IMR-90 (cell line): ENCODE data around the gene MAP3K7CL. TPM values are rescaled to one million over a fixed set of nuclear protein-coding genes. Genes with fewer than 3 reads are reported as not detected.

Experiments
- ATAC-seq: fragments of 200-7000 bp; cut with Tn5 transposase; 2 replicates; pipeline ENCODE4 v1.9.1; 2020; ENCODE audit warnings: low read depth, mild to moderate bottlenecking, moderate library complexity
- BruUV-seq: library from RNA; stranded (reverse); fragments of 400-500 nt; replicated peaks from 2 replicates; lab custom pipeline; 2021; lab: Mats Ljungman, UMichigan
- CTCF ChIA-PET: fragments of 300-600 bp; formaldehyde crosslinking; extraction: SDS; loops from one replicate; lab custom pipeline; 2021; ENCODE audit warnings: antibody characterized with exemption; lab: Yijun Ruan, JAX
- POLR2A ChIA-PET: fragments of 300-600 bp; sonication (Branson Sonifier 250); formaldehyde crosslinking; loops from one replicate; lab custom pipeline; 2022; ENCODE audit warnings: antibody characterized with exemption; ENCODE audit not compliant: unreplicated experiment; lab: Charles Lee
- DNase-seq: peaks from one replicate; pipeline ENCODE4 v3.0.0; 2013
- H2AFZ ChIP-seq: replicated peaks from 2 replicates; pipeline ENCODE3; 2013; ENCODE audit warnings: low read length, mild to moderate bottlenecking; ENCODE audit not compliant: poor library complexity
- H2AK5ac ChIP-seq: 2 replicates; pipeline ENCODE4 v1.6.1; 2013; ENCODE audit warnings: low read depth, low read length, inconsistent platforms
- H2AK9ac ChIP-seq: replicated peaks from 2 replicates; pipeline ENCODE3; 2013; ENCODE audit warnings: mild to moderate bottlenecking, low read depth, low read length, moderate library complexity; ENCODE audit not compliant: poor library complexity
- H2BK120ac ChIP-seq: 2 replicates; pipeline ENCODE4 v1.6.1; 2013; ENCODE audit warnings: low read depth, low read length, inconsistent platforms
- H2BK15ac ChIP-seq: 3 replicates; pipeline ENCODE4 v1.6.1; 2013; ENCODE audit warnings: low read depth, low read length, inconsistent platforms
- H2BK20ac ChIP-seq: 2 replicates; pipeline ENCODE4 v1.6.1; 2013; ENCODE audit warnings: low read depth, mild to moderate bottlenecking, inconsistent platforms, low read length, moderate library complexity
- H2BK5ac ChIP-seq: 2 replicates; pipeline ENCODE4 v1.6.1; 2013; ENCODE audit warnings: mild to moderate bottlenecking, low read depth, low read length, inconsistent platforms; ENCODE audit not compliant: poor library complexity, severe bottlenecking
- H3K14ac ChIP-seq: replicated peaks from 2 replicates; pipeline ENCODE4 v1.6.1; 2013; ENCODE audit warnings: low read depth, low read length, inconsistent platforms
- H3K18ac ChIP-seq: 2 replicates; pipeline ENCODE4 v1.6.1; 2013; ENCODE audit warnings: low read depth, low read length, control low read depth
- H3K23ac ChIP-seq: 2 replicates; pipeline ENCODE4 v1.6.1; 2013; ENCODE audit warnings: low read depth, low read length, inconsistent platforms
- H3K27ac ChIP-seq: 2 replicates; pipeline ENCODE4 v1.5.1; 2013; ENCODE audit warnings: mild to moderate bottlenecking, control low read depth, low read length; ENCODE audit not compliant: insufficient read depth
- H3K27me3 ChIP-seq: 2 replicates; pipeline ENCODE4 v1.6.1; 2013; ENCODE audit warnings: low read length; ENCODE audit not compliant: control insufficient read depth, insufficient read depth
- H3K36me3 ChIP-seq: 2 replicates; pipeline ENCODE4 v1.6.1; 2013; ENCODE audit warnings: low read length, mixed read lengths; ENCODE audit not compliant: control insufficient read depth, insufficient read depth
- H3K4ac ChIP-seq: 2 replicates; pipeline ENCODE4 v1.6.1; 2013; ENCODE audit warnings: low read depth, low read length, inconsistent platforms
- H3K4me1 ChIP-seq: 2 replicates; pipeline ENCODE4 v1.6.1; 2013; ENCODE audit warnings: low read length, mixed read lengths; ENCODE audit not compliant: control insufficient read depth, insufficient read depth
- H3K4me2 ChIP-seq: 2 replicates; pipeline ENCODE4 v1.6.1; 2013; ENCODE audit warnings: low read depth, mild to moderate bottlenecking, control low read depth, low read length, moderate library complexity
- H3K4me3 ChIP-seq: 2 replicates; pipeline ENCODE4 v1.5.1; 2013; ENCODE audit warnings: low read depth, mild to moderate bottlenecking, control low read depth, low read length, moderate library complexity; ENCODE audit not compliant: insufficient read depth
- H3K56ac ChIP-seq: 2 replicates; pipeline ENCODE4 v1.6.1; 2013; ENCODE audit warnings: low read length, inconsistent platforms; ENCODE audit not compliant: insufficient read depth; ENCODE audit errors: extremely low read depth
- H3K79me1 ChIP-seq, 2 experiments: 2 replicates each; pipeline ENCODE4 v1.6.1; 2013; ENCODE audit warnings: low read length in 2 of 2, inconsistent platforms in 1 of 2, low read depth in 1 of 2
- H3K9ac ChIP-seq: 2 replicates; pipeline ENCODE4 v1.6.1; 2013; ENCODE audit warnings: low read depth, low read length, control low read depth
- H3K9me1 ChIP-seq: 2 replicates; pipeline ENCODE4 v1.6.1; 2013; ENCODE audit warnings: low read length, inconsistent platforms; ENCODE audit not compliant: insufficient read depth
- H3K9me3 ChIP-seq: 2 replicates; pipeline ENCODE4 v1.6.1; 2013; ENCODE audit warnings: low read length; ENCODE audit not compliant: control insufficient read depth, insufficient read depth
- H4K20me1 ChIP-seq: 2 replicates; pipeline ENCODE4 v1.6.1; 2013; ENCODE audit warnings: low read length, inconsistent platforms; ENCODE audit not compliant: insufficient read depth
- H4K5ac ChIP-seq: 2 replicates; pipeline ENCODE4 v1.6.1; 2013; ENCODE audit warnings: mild to moderate bottlenecking, low read depth, low read length, control low read depth
- H4K8ac ChIP-seq, 2 experiments: 2 replicates each; pipeline ENCODE4 v1.6.1; 2013; ENCODE audit warnings: low read depth in 2 of 2, low read length in 2 of 2, control low read depth in 1 of 2, inconsistent platforms in 1 of 2
- H4K91ac ChIP-seq: 2 replicates; pipeline ENCODE4 v1.6.1; 2013; ENCODE audit warnings: low read depth, low read length, inconsistent platforms; ENCODE audit not compliant: insufficient read depth
- BHLHE40 ChIP-seq: fragments of 150-350 bp; IDR thresholded peaks from 2 replicates; pipeline ENCODE4 v1.6.1; 2016; ENCODE audit warnings: mild to moderate bottlenecking, low read depth, low read length
- CEBPB ChIP-seq: IDR thresholded peaks from 2 replicates; pipeline ENCODE4 v1.6.1; 2012; ENCODE audit warnings: low read depth, low read length, improper control_type of control experiment
- CHD1 ChIP-seq: IDR thresholded peaks from 2 replicates; pipeline ENCODE4 v1.6.1; 2012; ENCODE audit warnings: low read depth, low read length, improper control_type of control experiment
- CTCF ChIP-seq: conservative IDR thresholded peaks from 2 replicates; pipeline ENCODE4 v1.5.1; 2012; ENCODE audit warnings: mild to moderate bottlenecking, low read depth, low read length, improper control_type of control experiment
- ELK1 ChIP-seq: fragments of 150-350 bp; IDR thresholded peaks from 2 replicates; pipeline ENCODE4 v1.6.1; 2016; ENCODE audit warnings: low read depth, mild to moderate bottlenecking, low read length, moderate library complexity, borderline replicate concordance
- FOS ChIP-seq: fragments of 150-350 bp; IDR thresholded peaks from 2 replicates; pipeline ENCODE4 v1.6.1; 2016; ENCODE audit warnings: low read depth, low read length
- MAFK ChIP-seq: IDR thresholded peaks from 2 replicates; pipeline ENCODE4 v1.6.1; 2012; ENCODE audit warnings: low read depth, low read length, improper control_type of control experiment
- MAZ ChIP-seq: IDR thresholded peaks from 2 replicates; pipeline ENCODE4 v1.6.1; 2012; ENCODE audit warnings: low read depth, mild to moderate bottlenecking, low read length, improper control_type of control experiment, moderate library complexity, borderline replicate concordance
- POLR2A ChIP-seq: IDR thresholded peaks from 2 replicates; pipeline ENCODE4 v1.6.1; 2012; ENCODE audit warnings: mild to moderate bottlenecking, low read depth, low read length
- RAD21 ChIP-seq: IDR thresholded peaks from 2 replicates; pipeline ENCODE4 v1.6.1; 2012; ENCODE audit warnings: low read length, improper control_type of control experiment
- RCOR1 ChIP-seq: IDR thresholded peaks from 2 replicates; pipeline ENCODE4 v1.6.1; 2012; ENCODE audit warnings: mild to moderate bottlenecking, low read length, improper control_type of control experiment; ENCODE audit not compliant: insufficient replicate concordance
- SMC3 ChIP-seq: fragments of 150-350 bp; IDR thresholded peaks from 2 replicates; pipeline ENCODE4 v1.6.1; 2016; ENCODE audit warnings: low read depth, mild to moderate bottlenecking, antibody characterized with exemption, low read length, moderate library complexity
- USF2 ChIP-seq: fragments of 150-350 bp; IDR thresholded peaks from 2 replicates; pipeline ENCODE4 v1.6.1; 2017; ENCODE audit warnings: mild to moderate bottlenecking, antibody characterized with exemption, low read length, low read depth
- WGBS, 2 experiments: methylation state at CpG; one replicate each; pipeline versions ENCODE4 v1.1.5 to v1.1.7; 2013; ENCODE audit warnings: missing lambda C conversion rate in 2 of 2; ENCODE audit not compliant: insufficient read length in 1 of 2; ENCODE audit errors: extremely low coverage in 2 of 2; 5-methylcytosine and 5-hydroxymethylcytosine counted together
- dilution Hi-C: fragments of 300-500 bp; cut with HindIII; formaldehyde crosslinking; loops from one replicate; pipeline ENCODE4 v1.14.3; 2018; ENCODE audit warnings: low sequenced_read_pairs; ENCODE audit not compliant: unreplicated experiment
- in situ Hi-C: fragments of 300-500 bp; cut with MboI; formaldehyde crosslinking; loops from 3 replicates; pipeline ENCODE4 v1.14.3; 2019; ENCODE audit warnings: low sequenced_read_pairs, inconsistent platforms, mixed read lengths
- intact Hi-C: fragments of 100-400 bp; cut with micrococcal nuclease; formaldehyde crosslinking; loops from 2 replicates; pipeline ENCODE4 v1.10.0; 2022
- polyA plus RNA-seq, 3 experiments: library from polyadenylated mRNA; depleted of rRNA; stranded (reverse); fragments of >200 nt; gene quantifications; 2 replicates each; pipeline ENCODE4 v1.2.3, GENCODE V29; 2012; ENCODE audit warnings: low replicate concordance in 1 of 3
- total RNA-seq: library from RNA; depleted of rRNA; stranded (reverse); fragments of >200 nt; gene quantifications from 2 replicates; pipeline ENCODE4 v1.2.3, GENCODE V29; 2012

The MAP3K7CL gene
- total and polyA plus RNA-seq, 2 of the 4 experiments (the other 2 are of a cell fraction), result 21.0 to 22.3 TPM

- no peak for TF ChIP-seq USF2
- TF ChIP-seq MAZ, result no peak
- no peak for TF ChIP-seq MAFK
- no peak for TF ChIP-seq FOS
- TF ChIP-seq POLR2A, result no peak
- TF ChIP-seq CEBPB, result no peak
Measured at GRCh38 chr21:29182691-29183092, 52.2 kb downstream of the MAP3K7CL start (continued).

GRCh38 chr21:29184037-29184436, 53.6 kb downstream of the MAP3K7CL start:
- in situ Hi-C loops (no loop called here), dilution Hi-C loops (no loop called here), intact Hi-C loops (loop anchor here (5.0 kb wide), 1 partner anchor 33 kb away; no protein-coding TSS in a partner anchor)
- Histone ChIP-seq H3K4me3 (no peak overlapping the region), H2BK20ac (peak overlapping the region; percentile 86; the same call in 1 of the 2 replicates), H4K5ac (peak overlapping the region; percentile 78), H3K4me1 (peaks cover 27% of the 10 kb centered on the region), H3K56ac (no peak overlapping the region), H2AFZ (no peak overlapping the region), H3K14ac (peak overlapping the region; percentile 67), H3K79me1 (peaks cover 5 to 26% of the 10 kb centered on the region in 2 experiments; a peak in 3 of 4 replicates), H3K23ac (peak overlapping the region; percentile 36; the same call in 1 of the 2 replicates), H4K8ac (peak overlapping the region; percentile 36 to 57; a peak in 3 of 4 replicates), H3K9ac (no peak overlapping the region), H3K9me3 (no peaks in the 10 kb centered on the region), H3K36me3 (no peaks in the 10 kb centered on the region), H3K27ac (peak overlapping the region; percentile 49; the same call in 1 of the 2 replicates), H3K4ac (peak overlapping the region; percentile 71), H2BK120ac (peak overlapping the region; percentile 84), H3K18ac (peak overlapping the region; percentile 94), H2BK5ac (peak overlapping the region; percentile 100), H2AK5ac (peak overlapping the region; percentile 79), H2AK9ac (no peak overlapping the region), H4K20me1 (no peaks in the 10 kb centered on the region), H4K91ac (peak overlapping the region; percentile 57; the same call in 1 of the 2 replicates), H3K4me2 (no peak overlapping the region), H2BK15ac (peak overlapping the region; percentile 86; the same call in 2 of the 3 replicates), H3K27me3 (no peaks in the 10 kb centered on the region), H3K9me1 (peaks cover 16% of the 10 kb centered on the region)
- no peak for ATAC-seq
- POLR2A ChIA-PET, result no interaction called here
- DNase-seq, result no peak
- WGBS, 2 experiments, result no CpG with 5 or more reads among the region's 1 CpG
- CTCF ChIA-PET, result no interaction called here
- BruUV-seq, result no TSS peak
- TF ChIP-seq BHLHE40, result no peak
- TF ChIP-seq SMC3, result no peak
- no peak for TF ChIP-seq CHD1
- TF ChIP-seq POLR2A, result no peak
- TF ChIP-seq CTCF, result no peak
- TF ChIP-seq RAD21, result no peak
- no peak for TF ChIP-seq MAFK
- no peak for TF ChIP-seq RCOR1
- no peak for TF ChIP-seq FOS
- TF ChIP-seq CEBPB, result no peak
- TF ChIP-seq ELK1, result no peak
